ENCODE measurements around the gene TLR5. TPM values are rescaled to one million over a fixed set of nuclear protein-coding genes. Genes with fewer than 3 reads are reported as not detected.

The TLR5 gene
- polyA plus RNA-seq, 1 donor (not counting 4 experiments of a cell fraction or from before 2014, with no cell fraction given): 1.3 TPM

DNA sequence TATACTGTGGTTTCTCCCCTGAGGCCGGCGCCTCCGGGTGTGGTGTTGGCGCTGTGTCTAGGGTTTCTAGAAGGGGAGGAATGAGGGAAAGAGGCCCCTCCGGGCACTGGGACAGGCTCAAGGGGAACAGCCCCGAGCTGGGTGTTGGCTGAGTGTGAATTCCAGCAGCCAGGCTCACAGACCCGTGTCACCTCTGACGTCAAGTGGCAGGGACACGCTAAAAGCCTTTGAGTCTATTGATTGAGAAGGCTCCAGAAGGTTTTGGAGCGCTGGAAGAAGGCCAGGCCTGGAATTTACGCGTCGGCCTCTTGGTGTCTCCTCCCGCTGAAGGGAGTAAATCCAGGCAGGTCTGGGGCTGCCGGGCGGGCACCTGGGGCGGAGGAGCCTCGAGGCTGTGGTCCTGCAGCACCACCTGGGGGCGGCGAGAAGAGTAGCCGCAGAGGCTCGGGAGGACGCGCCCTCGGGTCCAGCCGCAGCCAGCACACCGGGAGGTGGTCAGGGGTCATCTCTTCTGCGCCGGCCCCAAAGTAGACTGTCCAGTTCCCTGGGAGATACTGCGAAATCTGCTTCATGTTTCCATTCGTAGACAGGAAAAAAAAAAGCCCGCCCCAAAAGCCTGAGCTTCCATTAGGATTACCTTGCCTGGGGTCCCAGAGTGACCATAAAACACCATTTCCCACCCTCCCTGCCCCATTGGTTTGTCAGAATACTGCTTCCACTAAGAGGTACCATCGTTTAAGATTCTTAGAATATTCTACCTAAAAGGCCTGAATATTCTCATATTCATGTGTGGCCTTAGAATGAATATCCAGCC is 61.7 kb downstream of the TLR5 start:
- H3K9ac ChIP-seq (ENCODE audit: control insufficient read depth, extremely low read depth, insufficient read depth, low read length): peak overlapping the region; percentile 18

DNA sequence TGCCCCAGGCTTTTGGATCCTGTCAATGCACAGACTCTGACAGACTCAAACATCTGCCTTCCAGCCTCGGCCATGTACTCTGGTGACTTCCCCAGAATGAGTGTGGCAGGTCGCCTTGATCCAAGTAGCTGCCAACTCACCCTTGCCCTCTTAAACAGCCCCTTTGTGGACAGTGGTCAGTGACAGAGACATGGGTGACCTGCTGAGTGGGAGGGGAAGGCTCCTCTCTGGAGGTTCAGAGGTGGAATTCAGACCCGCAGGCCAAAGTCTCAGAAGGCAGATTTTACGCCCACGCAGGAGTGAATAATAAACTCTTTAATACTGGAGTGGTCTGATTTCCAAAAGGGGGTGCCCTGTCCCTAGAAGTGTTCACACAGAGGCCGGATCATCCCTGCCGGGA is 63.5 kb downstream of the TLR5 start:
- H3K4me2 ChIP-seq (ENCODE audit: control insufficient read depth, extremely low read depth, insufficient read depth, low read depth, low read length): no peak overlapping the region
- H2AFZ ChIP-seq (ENCODE audit: control insufficient read depth, low read length): no peak overlapping the region
- H3K79me2 ChIP-seq (ENCODE audit: control insufficient read depth, insufficient read depth, low read length): no peaks in the 10 kb centered on the region
- no peaks in the 10 kb centered on the region for H3K4me1 ChIP-seq (ENCODE audit: control insufficient read depth, extremely low read depth, insufficient read depth, low read length)
- no peak overlapping the region for H3K9ac ChIP-seq (ENCODE audit: control insufficient read depth, extremely low read depth, insufficient read depth, low read length)
- TF ChIP-seq, protein P1, sequence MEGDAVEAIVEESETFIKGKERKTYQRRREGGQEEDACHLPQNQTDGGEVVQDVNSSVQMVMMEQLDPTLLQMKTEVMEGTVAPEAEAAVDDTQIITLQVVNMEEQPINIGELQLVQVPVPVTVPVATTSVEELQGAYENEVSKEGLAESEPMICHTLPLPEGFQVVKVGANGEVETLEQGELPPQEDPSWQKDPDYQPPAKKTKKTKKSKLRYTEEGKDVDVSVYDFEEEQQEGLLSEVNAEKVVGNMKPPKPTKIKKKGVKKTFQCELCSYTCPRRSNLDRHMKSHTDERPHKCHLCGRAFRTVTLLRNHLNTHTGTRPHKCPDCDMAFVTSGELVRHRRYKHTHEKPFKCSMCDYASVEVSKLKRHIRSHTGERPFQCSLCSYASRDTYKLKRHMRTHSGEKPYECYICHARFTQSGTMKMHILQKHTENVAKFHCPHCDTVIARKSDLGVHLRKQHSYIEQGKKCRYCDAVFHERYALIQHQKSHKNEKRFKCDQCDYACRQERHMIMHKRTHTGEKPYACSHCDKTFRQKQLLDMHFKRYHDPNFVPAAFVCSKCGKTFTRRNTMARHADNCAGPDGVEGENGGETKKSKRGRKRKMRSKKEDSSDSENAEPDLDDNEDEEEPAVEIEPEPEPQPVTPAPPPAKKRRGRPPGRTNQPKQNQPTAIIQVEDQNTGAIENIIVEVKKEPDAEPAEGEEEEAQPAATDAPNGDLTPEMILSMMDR (optimal IDR thresholded peaks at IDR 0.05 in 1 of 3, IDR thresholded peaks at IDR 0.05 in 1 of 3, conservative IDR thresholded peaks at IDR 0.05 in 1 of 3; ENCODE audit: extremely low read depth in 1 of 3, insufficient read depth in 2 of 3, low read length in 3 of 3): no peak
- no peaks in the 10 kb centered on the region for H3K9me3 ChIP-seq (ENCODE audit: control insufficient read depth, low read depth, low read length)
- H3K36me3 ChIP-seq (ENCODE audit: control insufficient read depth in 2 of 2, extremely low read depth in 1 of 2, insufficient read depth in 2 of 2, low read length in 2 of 2): no peaks in the 10 kb centered on the region
- H3K4me3 ChIP-seq (ENCODE audit: control insufficient read depth in 2 of 3, extremely low read depth in 1 of 3, insufficient read depth in 2 of 3, low read depth in 1 of 3, low read length in 3 of 3): no peak overlapping the region
- DNase-seq (ENCODE audit: low read depth, low spot score): no peak
- no peak overlapping the region for H3K27ac ChIP-seq (ENCODE audit: control insufficient read depth, insufficient read depth, low read length)
- FAIRE-seq: no peak
- H3K9me1 ChIP-seq (ENCODE audit: control insufficient read depth, extremely low read depth, insufficient read depth, low read length): no peaks in the 10 kb centered on the region
- H4K20me1 ChIP-seq (ENCODE audit: control insufficient read depth, extremely low read depth, insufficient read depth, low read length): no peaks in the 10 kb centered on the region
- dilution Hi-C loops (cut with MboI; ENCODE audit: extremely low pct_ligation_motif_present, low sequenced_read_pairs): loop anchor here (25.0 kb wide), 1 partner anchor 292 kb away; no protein-coding TSS in a partner anchor
- peaks cover 13% of the 10 kb centered on the region for H3K27me3 ChIP-seq (ENCODE audit: control insufficient read depth, extremely low read depth, insufficient read depth, low read length)

More for the DNA sequence above, 61.7 kb downstream of the TLR5 start:
- peak overlapping the region; percentile 61 for H3K4me2 ChIP-seq (ENCODE audit: control insufficient read depth, extremely low read depth, insufficient read depth, low read depth, low read length)
- FAIRE-seq (peak; percentile 65), DNase-seq (ENCODE audit: low read depth, low spot score) (peak; percentile 57)
- peak overlapping the region; percentile 25 for H3K27ac ChIP-seq (ENCODE audit: control insufficient read depth, insufficient read depth, low read length)
- no peaks in the 10 kb centered on the region for H3K79me2 ChIP-seq (ENCODE audit: control insufficient read depth, insufficient read depth, low read length)
- H3K4me3 ChIP-seq (ENCODE audit: control insufficient read depth in 2 of 3, extremely low read depth in 1 of 3, insufficient read depth in 2 of 3, low read depth in 1 of 3, low read length in 3 of 3): peak overlapping the region in 2 of 3 experiments; percentile 10 to 35
- H3K4me1 ChIP-seq (ENCODE audit: control insufficient read depth, extremely low read depth, insufficient read depth, low read length): no peaks in the 10 kb centered on the region
- H2AFZ ChIP-seq (ENCODE audit: control insufficient read depth, low read length): peak overlapping the region; percentile 34
- H4K20me1 ChIP-seq (ENCODE audit: control insufficient read depth, extremely low read depth, insufficient read depth, low read length): no peaks in the 10 kb centered on the region
- H3K9me1 ChIP-seq (ENCODE audit: control insufficient read depth, extremely low read depth, insufficient read depth, low read length): no peaks in the 10 kb centered on the region
- no peaks in the 10 kb centered on the region for H3K9me3 ChIP-seq (ENCODE audit: control insufficient read depth, low read depth, low read length)
- peaks cover 7% of the 10 kb centered on the region for H3K27me3 ChIP-seq (ENCODE audit: control insufficient read depth, extremely low read depth, insufficient read depth, low read length)
- no peak for TF ChIP-seq EZH2 (IDR thresholded peaks at IDR 0.05; ENCODE audit: low read length)
- TF ChIP-seq, protein P1 (optimal IDR thresholded peaks at IDR 0.05 in 1 of 3, IDR thresholded peaks at IDR 0.05 in 1 of 3, conservative IDR thresholded peaks at IDR 0.05 in 1 of 3; ENCODE audit: extremely low read depth in 1 of 3, insufficient read depth in 2 of 3, low read length in 3 of 3): peak; percentile 74 to 97 (median 94)
- H3K36me3 ChIP-seq (ENCODE audit: control insufficient read depth in 2 of 2, extremely low read depth in 1 of 2, insufficient read depth in 2 of 2, low read length in 2 of 2): no peaks in the 10 kb centered on the region
- dilution Hi-C loops (cut with MboI; ENCODE audit: extremely low pct_ligation_motif_present, low sequenced_read_pairs): loop anchor here (25.0 kb wide), 1 partner anchor 294 kb away; no protein-coding TSS in a partner anchor
